ENCODE data around the gene ROCK2. TPM values are rescaled to one million over a fixed set of nuclear protein-coding genes. Genes with fewer than 3 reads are reported as not detected.

ROCK2 gene
- total and polyA plus RNA-seq, 2 donors (not counting 1 experiment from before 2014, with no cell fraction given), result 2.3 to 30.2 TPM

DNA sequence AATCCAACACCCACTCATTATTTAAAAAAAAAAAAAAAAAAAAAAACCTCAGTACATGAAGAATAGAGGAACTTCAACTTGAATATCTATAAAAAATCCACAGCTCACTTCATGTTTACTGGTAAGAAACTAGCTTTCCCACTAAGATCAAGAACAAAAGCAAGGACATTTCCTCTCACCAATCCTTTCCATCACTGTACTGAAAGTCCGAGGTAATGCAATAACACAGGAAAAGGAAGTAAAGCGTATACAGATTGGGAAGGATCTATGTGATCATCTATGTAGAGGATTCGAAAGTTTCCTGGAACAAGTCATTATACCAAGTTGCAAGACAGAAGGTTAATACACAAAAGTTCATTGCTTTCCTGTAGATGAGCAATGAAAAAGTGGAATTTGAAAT lies 63.2 kb downstream of the ROCK2 start:
- WGBS (ENCODE audit: insufficient coverage), result no CpG with 5 or more reads among the region's 3 CpGs
- H3K4me2 ChIP-seq (replicated peaks; ENCODE audit: low read depth, low read length, poor library complexity, severe bottlenecking), result no peak overlapping the region
- no peaks in the 10 kb centered on the region for H3K27me3 ChIP-seq (replicated peaks in 1 of 4; ENCODE audit: control extremely low read depth in 1 of 4, control insufficient read depth in 3 of 4, insufficient read depth in 4 of 4, low read length in 3 of 4)
- peaks cover 12 to 13% of the 10 kb centered on the region in 2 experiments for H3K36me3 ChIP-seq (replicated peaks in 1 of 2; ENCODE audit: control extremely low read depth in 1 of 2, control insufficient read depth in 1 of 2, extremely low read depth in 1 of 2, insufficient read depth in 2 of 2, low read length in 1 of 2)
- DNase-seq, result no peak
- intact Hi-C loops (cut with micrococcal nuclease), result no loop called here
- peaks cover 8 to 12% (median 9%) of the 10 kb centered on the region in 3 donors for H3K9me3 ChIP-seq (ENCODE audit: control extremely low read depth in 1 of 3, control insufficient read depth in 2 of 3, insufficient read depth in 1 of 3, low read length in 2 of 3)
- no peaks in the 10 kb centered on the region for H4K20me1 ChIP-seq (ENCODE audit: control insufficient read depth, insufficient read depth, low read length, poor library complexity, severe bottlenecking)
- Mint-ChIP-seq H3K4me3 (no peak overlapping the region), H3K27me3 (no peaks in the 10 kb centered on the region), H3K9me3 (ENCODE audit: insufficient read depth) (peaks cover 5% of the 10 kb centered on the region), H3K27ac (no peak overlapping the region), H3K4me1 (peaks cover 4% of the 10 kb centered on the region)
- no peak overlapping the region for H2AFZ ChIP-seq (ENCODE audit: insufficient read depth, low read depth, low read length, poor library complexity, severe bottlenecking)
- no peak overlapping the region for H3K9ac ChIP-seq (ENCODE audit: low read length)
- ChIA-PET CTCF (no interaction called here), POLR2A (no interaction called here)
- TF ChIP-seq EZH2 (IDR thresholded peaks at IDR 0.05; ENCODE audit: borderline replicate concordance, insufficient read depth, low read depth, low read length, poor library complexity, severe bottlenecking), result no peak
- TF ChIP-seq, protein P1, sequence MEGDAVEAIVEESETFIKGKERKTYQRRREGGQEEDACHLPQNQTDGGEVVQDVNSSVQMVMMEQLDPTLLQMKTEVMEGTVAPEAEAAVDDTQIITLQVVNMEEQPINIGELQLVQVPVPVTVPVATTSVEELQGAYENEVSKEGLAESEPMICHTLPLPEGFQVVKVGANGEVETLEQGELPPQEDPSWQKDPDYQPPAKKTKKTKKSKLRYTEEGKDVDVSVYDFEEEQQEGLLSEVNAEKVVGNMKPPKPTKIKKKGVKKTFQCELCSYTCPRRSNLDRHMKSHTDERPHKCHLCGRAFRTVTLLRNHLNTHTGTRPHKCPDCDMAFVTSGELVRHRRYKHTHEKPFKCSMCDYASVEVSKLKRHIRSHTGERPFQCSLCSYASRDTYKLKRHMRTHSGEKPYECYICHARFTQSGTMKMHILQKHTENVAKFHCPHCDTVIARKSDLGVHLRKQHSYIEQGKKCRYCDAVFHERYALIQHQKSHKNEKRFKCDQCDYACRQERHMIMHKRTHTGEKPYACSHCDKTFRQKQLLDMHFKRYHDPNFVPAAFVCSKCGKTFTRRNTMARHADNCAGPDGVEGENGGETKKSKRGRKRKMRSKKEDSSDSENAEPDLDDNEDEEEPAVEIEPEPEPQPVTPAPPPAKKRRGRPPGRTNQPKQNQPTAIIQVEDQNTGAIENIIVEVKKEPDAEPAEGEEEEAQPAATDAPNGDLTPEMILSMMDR (IDR thresholded peaks at IDR 0.05), result no peak
- H3K79me2 ChIP-seq (ENCODE audit: control insufficient read depth, insufficient read depth, low read length), result peaks cover 22% of the 10 kb centered on the region
- H3K4me3 ChIP-seq (ENCODE audit: control extremely low read depth in 1 of 5, extremely low read depth in 1 of 5, insufficient read depth in 1 of 5, low read depth in 2 of 5, low read length in 4 of 5), result no peak overlapping the region
- ATAC-seq (ENCODE audit: low read depth), result no peak
- H3K27ac ChIP-seq (ENCODE audit: low read length in 2 of 2), result no peak overlapping the region
- no peaks in the 10 kb centered on the region for H3K4me1 ChIP-seq (ENCODE audit: control insufficient read depth in 2 of 2, insufficient read depth in 2 of 2, low read length in 2 of 2)

DNA sequence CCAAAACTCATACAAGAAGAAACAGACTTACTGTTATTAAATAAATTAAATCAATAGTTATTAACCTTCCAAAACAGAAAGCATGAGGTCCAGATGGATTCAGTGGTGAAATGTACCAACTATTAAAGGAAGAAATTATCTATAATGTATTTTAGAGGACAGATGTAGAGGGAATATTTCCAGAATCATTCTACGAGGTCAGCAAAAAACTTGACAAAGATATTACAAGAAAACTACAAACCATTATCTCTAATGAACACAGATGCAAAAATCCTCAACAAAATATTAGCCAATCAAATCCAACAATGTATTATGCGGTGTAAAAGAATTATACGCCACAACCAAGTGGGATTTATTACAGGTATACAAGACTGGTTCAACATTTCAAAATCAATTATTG lies 63.7 kb downstream of the ROCK2 start:
- Histone ChIP-seq H3K9me3 (ENCODE audit: control extremely low read depth in 1 of 3, control insufficient read depth in 2 of 3, insufficient read depth in 1 of 3, low read length in 2 of 3) (peaks cover 8 to 12% (median 9%) of the 10 kb centered on the region in 3 donors), H3K9ac (ENCODE audit: low read length) (no peak overlapping the region), H3K4me1 (ENCODE audit: control insufficient read depth in 2 of 2, insufficient read depth in 2 of 2, low read length in 2 of 2) (peaks cover 0 to 2% of the 10 kb centered on the region in 2 donors), H3K27me3 (replicated peaks in 1 of 4; ENCODE audit: control extremely low read depth in 1 of 4, control insufficient read depth in 3 of 4, insufficient read depth in 4 of 4, low read length in 3 of 4) (no peaks in the 10 kb centered on the region), H3K79me2 (ENCODE audit: control insufficient read depth, insufficient read depth, low read length) (peaks cover 21% of the 10 kb centered on the region), H4K20me1 (ENCODE audit: control insufficient read depth, insufficient read depth, low read length, poor library complexity, severe bottlenecking) (no peaks in the 10 kb centered on the region), H3K36me3 (replicated peaks in 1 of 2; ENCODE audit: control extremely low read depth in 1 of 2, control insufficient read depth in 1 of 2, extremely low read depth in 1 of 2, insufficient read depth in 2 of 2, low read length in 1 of 2) (peaks cover 12 to 13% of the 10 kb centered on the region in 2 experiments), H2AFZ (ENCODE audit: insufficient read depth, low read depth, low read length, poor library complexity, severe bottlenecking) (no peak overlapping the region), H3K4me3 (ENCODE audit: control extremely low read depth in 1 of 5, extremely low read depth in 1 of 5, insufficient read depth in 1 of 5, low read depth in 2 of 5, low read length in 4 of 5) (no peak overlapping the region), H3K4me2 (replicated peaks; ENCODE audit: low read depth, low read length, poor library complexity, severe bottlenecking) (no peak overlapping the region), H3K27ac (ENCODE audit: low read length in 2 of 2) (no peak overlapping the region)
- ChIA-PET CTCF (no interaction called here), POLR2A (no interaction called here)
- H3K27me3 Mint-ChIP-seq, result no peaks in the 10 kb centered on the region
- intact Hi-C loops (cut with micrococcal nuclease), result no loop called here
- no peak for DNase-seq
- peaks cover 5% of the 10 kb centered on the region for H3K9me3 Mint-ChIP-seq (ENCODE audit: insufficient read depth)
- no peak for ATAC-seq (ENCODE audit: low read depth)
- no CpG with 5 or more reads among the region's 3 CpGs for WGBS (ENCODE audit: insufficient coverage)
- no peak for TF ChIP-seq EZH2 (IDR thresholded peaks at IDR 0.05; ENCODE audit: borderline replicate concordance, insufficient read depth, low read depth, low read length, poor library complexity, severe bottlenecking)
- TF ChIP-seq, protein P1 (IDR thresholded peaks at IDR 0.05), result no peak
- H3K4me3 Mint-ChIP-seq, result no peak overlapping the region
- H3K27ac Mint-ChIP-seq, result no peak overlapping the region
- H3K4me1 Mint-ChIP-seq, result peaks cover 8% of the 10 kb centered on the region
